Spleen (tissue), 11 donors: ENCODE data around the gene SCN8A. TPM values are rescaled to one million over a fixed set of nuclear protein-coding genes. Genes with fewer than 3 reads are reported as not detected.

Experiments
- DNase-seq: peaks from one replicate; pipeline ENCODE4 v3.0.0-alpha.2; 2020
- H3K27ac ChIP-seq, 8 donors: fragments of 200-600 bp; sonication (generic) in 7 of 8; 1 replicate in 4 of 8; 2 replicates in 4 of 8; pipeline versions ENCODE4 v1.5.0 to v1.8.0; 2016 to 2021; ENCODE audit warnings: inconsistent platforms in 4 of 8, mild to moderate bottlenecking in 4 of 8, moderate library complexity in 1 of 8
- H3K27me3 ChIP-seq, 7 donors: fragments of 200-600 bp; sonication (generic) in 6 of 7; replicated peaks in 1 of 7; 1 replicate in 4 of 7; 2 replicates in 3 of 7; pipeline versions ENCODE4 v1.5.0 to v1.8.0; 2016 to 2021; ENCODE audit warnings: inconsistent platforms in 3 of 7, mild to moderate bottlenecking in 1 of 7
- H3K36me3 ChIP-seq, 6 donors: fragments of 200-600 bp; sonication (generic) in 5 of 6; 1 replicate in 4 of 6; 2 replicates in 2 of 6; pipeline versions ENCODE4 v1.5.0 to v1.8.0; 2016 to 2021; ENCODE audit warnings: inconsistent platforms in 2 of 6
- H3K4me1 ChIP-seq, 6 donors: fragments of 200-600 bp; sonication (generic) in 5 of 6; 1 replicate in 3 of 6; 2 replicates in 3 of 6; pipeline versions ENCODE4 v1.5.0 to v1.8.0; 2016 to 2021; ENCODE audit warnings: inconsistent platforms in 3 of 6
- H3K4me3 ChIP-seq, 8 donors: fragments of 200-600 bp; sonication (generic) in 7 of 8; 1 replicate in 4 of 8; 2 replicates in 4 of 8; pipeline versions ENCODE4 v1.5.0 to v1.8.0; 2016 to 2021; ENCODE audit warnings: inconsistent platforms in 4 of 8, mild to moderate bottlenecking in 4 of 8, moderate library complexity in 2 of 8
- H3K9me3 ChIP-seq, 8 donors: fragments of 200-600 bp; sonication (generic) in 7 of 8; 1 replicate in 4 of 8; 2 replicates in 4 of 8; pipeline versions ENCODE4 v1.5.0 to v1.8.0; 2016 to 2021; ENCODE audit warnings: inconsistent platforms in 4 of 8
- POLR2A ChIP-seq, 3 donors: fragments of 450-650 bp; IDR thresholded peaks; one replicate each; pipeline ENCODE4 v1.5.1; 2017; ENCODE audit warnings: antibody characterized with exemption in 3 of 3, mild to moderate bottlenecking in 1 of 3
- POLR2AphosphoS5 ChIP-seq, 3 donors: sonication (generic); formaldehyde crosslinking; IDR thresholded peaks; one replicate each; pipeline ENCODE4 v1.5.1; 2017; ENCODE audit warnings: antibody characterized with exemption in 3 of 3
- WGBS, 5 donors: extraction: QIAGEN DNeasy Blood & Tissue Kit in 3 of 5; methylation state at CpG; one replicate each; pipeline versions ENCODE4 v1.1.5 to v1.1.7; 2013 to 2018; 5-methylcytosine and 5-hydroxymethylcytosine counted together
- intact Hi-C: fragments of 100-400 bp; cut with DNase I; formaldehyde crosslinking; loops from one replicate; pipeline ENCODE4 v1.15.0; 2023; ENCODE audit warnings: low total_unique reads
- polyA plus RNA-seq, 3 donors: library from polyadenylated mRNA; stranded (reverse); fragments of 200-250 nt; gene quantifications; one replicate each; pipeline ENCODE4 v1.2.1, GENCODE V29; 2013
- total RNA-seq, 7 donors: library from RNA; depleted of rRNA in 3 of 7; stranded (reverse); fragments of >200 nt in 3 of 7; fragmentation: NEBNext Ultra II Directional in 4 of 7; extraction: Animal tissue kit (Norgen Biotek cat#: 25700) in 4 of 7; gene quantifications; one replicate each; pipeline versions ENCODE4 v1.1.0 to v1.2.1, GENCODE V29; 2016 to 2021
- TF ChIP-seq, protein P1 (sequence below), 11 experiments: fragments of 200-600 bp in 7 of 11; fragments of 450-650 bp in 4 of 11; sonication (generic) in 4 of 11; IDR thresholded peaks in 8 of 11; conservative IDR thresholded peaks in 3 of 11; 1 replicate in 7 of 11; 2 replicates in 4 of 11; pipeline versions ENCODE4 v1.4.0 to v1.8.0; 2016 to 2021; ENCODE audit warnings: antibody characterized with exemption in 11 of 11, inconsistent platforms in 4 of 11, mild to moderate bottlenecking in 1 of 11
- donor health status: healthy with polysubstance abuse.
- donor health status: DM: no; HTN: no; CAD: no; lungs with moderate emphysema.
- donor health status: DM: no; HTN: no; CAD: no.
- donor health status: Bipolar disorder and iron deficiency.
- donor health status: healthy.
- donor health status: DM: no; HTN: no; CAD: no.
- donor health status: DM: yes; HTN: yes; CAD: no.

The SCN8A gene
- total and polyA plus RNA-seq, 10 donors = 0.17 to 4.7 (median 3.0) TPM

DNA sequence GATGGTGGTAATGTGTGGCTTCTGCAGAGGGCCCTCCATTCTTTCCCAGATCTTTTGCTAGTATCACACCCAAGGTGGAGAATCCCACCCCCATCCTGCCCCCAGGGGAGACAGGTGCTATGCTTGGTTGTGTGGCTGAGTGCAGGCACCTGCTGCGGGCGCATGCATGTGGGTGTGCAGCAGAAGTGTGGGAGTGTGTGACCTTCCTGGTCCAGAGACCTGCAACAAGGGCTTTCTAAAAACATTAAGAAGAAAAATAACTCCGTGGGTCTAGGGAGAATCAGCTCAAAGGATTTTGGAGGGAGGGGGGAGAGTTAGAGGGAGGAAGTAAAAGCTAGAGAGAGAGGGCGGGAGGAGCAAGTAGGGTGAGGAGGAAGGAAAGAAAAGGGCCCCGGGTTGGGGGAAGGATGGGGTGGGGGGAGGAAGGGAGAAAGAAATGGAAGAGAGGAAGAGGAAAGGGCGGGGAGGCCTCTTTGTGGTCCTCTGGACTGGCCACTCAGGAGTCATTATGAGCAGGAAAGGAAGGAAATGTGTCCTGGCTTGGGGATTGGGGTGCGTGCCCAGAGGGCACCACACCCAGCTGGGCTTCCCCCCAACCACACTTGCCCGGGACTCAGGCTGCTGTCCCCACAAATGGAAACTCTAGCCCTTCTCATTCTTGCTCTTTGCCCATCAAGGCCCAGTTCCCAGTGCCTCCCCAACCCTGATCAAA, 260.5 kb downstream of the SCN8A start:
- Histone ChIP-seq H3K4me1 (peaks cover 18 to 60% (median 37%) of the 10 kb centered on the region in 6 donors), H3K27ac (peak overlapping the region in 7 of 8 donors; percentile 7 to 83 (median 44)), H3K9me3 (no peaks in the 10 kb centered on the region), H3K27me3 (peaks cover 0 to 57% (median 24%) of the 10 kb centered on the region in 7 donors), H3K36me3 (no peaks in the 10 kb centered on the region), H3K4me3 (no peak overlapping the region)
- TF ChIP-seq, protein P1, sequence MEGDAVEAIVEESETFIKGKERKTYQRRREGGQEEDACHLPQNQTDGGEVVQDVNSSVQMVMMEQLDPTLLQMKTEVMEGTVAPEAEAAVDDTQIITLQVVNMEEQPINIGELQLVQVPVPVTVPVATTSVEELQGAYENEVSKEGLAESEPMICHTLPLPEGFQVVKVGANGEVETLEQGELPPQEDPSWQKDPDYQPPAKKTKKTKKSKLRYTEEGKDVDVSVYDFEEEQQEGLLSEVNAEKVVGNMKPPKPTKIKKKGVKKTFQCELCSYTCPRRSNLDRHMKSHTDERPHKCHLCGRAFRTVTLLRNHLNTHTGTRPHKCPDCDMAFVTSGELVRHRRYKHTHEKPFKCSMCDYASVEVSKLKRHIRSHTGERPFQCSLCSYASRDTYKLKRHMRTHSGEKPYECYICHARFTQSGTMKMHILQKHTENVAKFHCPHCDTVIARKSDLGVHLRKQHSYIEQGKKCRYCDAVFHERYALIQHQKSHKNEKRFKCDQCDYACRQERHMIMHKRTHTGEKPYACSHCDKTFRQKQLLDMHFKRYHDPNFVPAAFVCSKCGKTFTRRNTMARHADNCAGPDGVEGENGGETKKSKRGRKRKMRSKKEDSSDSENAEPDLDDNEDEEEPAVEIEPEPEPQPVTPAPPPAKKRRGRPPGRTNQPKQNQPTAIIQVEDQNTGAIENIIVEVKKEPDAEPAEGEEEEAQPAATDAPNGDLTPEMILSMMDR (IDR thresholded peaks at IDR 0.05 in 8 of 11, conservative IDR thresholded peaks at IDR 0.05 in 3 of 11) = no peak
- TF ChIP-seq POLR2AphosphoS5 (IDR thresholded peaks at IDR 0.05) = no peak
- no peak for TF ChIP-seq POLR2A (IDR thresholded peaks at IDR 0.05)
- DNase-seq = no peak
- WGBS, 5 donors = 16 to 34% (median 19%) methylated on average over 8 of the region's 8 CpGs
- intact Hi-C loops = no loop called here

DNA sequence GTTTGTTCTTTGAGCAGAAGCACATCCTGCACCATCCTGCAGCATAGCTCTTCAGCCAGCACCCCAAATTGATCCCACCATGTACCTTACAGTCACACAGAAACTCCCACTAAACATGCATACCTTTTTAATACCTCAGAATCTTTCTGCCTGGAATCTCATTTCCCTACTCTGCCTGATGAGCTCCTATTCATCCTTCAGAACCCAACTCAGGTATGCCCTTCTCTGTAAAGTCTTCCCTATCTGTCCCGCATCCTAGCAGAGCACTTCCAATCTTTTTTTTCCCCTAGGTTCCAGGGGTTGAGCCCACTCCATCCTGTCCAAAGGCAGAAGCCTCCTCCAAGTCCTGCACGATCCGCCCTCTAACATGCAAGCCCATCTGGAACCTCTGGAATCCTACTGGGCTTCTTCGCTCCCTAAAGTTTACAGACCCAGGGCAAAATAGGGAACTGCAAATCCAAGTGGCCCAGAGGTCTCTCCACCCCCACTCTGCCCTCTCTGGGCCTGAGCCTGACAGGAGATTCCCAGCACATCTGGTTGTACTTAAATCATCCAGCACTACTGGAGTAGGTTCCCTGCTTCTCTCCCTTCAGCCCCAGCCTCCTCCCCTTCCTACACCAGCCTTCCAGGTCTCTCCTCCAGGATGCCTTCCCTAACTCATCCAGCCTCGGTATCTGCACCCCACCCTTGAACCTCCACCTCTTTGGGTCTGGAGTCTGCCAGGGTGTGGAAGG, 261.5 kb downstream of the SCN8A start:
- TF ChIP-seq POLR2AphosphoS5 (IDR thresholded peaks at IDR 0.05) (no peak), POLR2A (IDR thresholded peaks at IDR 0.05) (no peak)
- TF ChIP-seq, protein P1 (IDR thresholded peaks at IDR 0.05 in 8 of 11, conservative IDR thresholded peaks at IDR 0.05 in 3 of 11) = no peak
- no peak for DNase-seq
- Histone ChIP-seq H3K27ac (peak overlapping the region in 3 of 8 donors; percentile 44 to 83 (median 77)), H3K9me3 (no peaks in the 10 kb centered on the region), H3K36me3 (no peaks in the 10 kb centered on the region), H3K27me3 (peaks cover 0 to 47% (median 14%) of the 10 kb centered on the region in 7 donors), H3K4me3 (no peak overlapping the region), H3K4me1 (peaks cover 11 to 50% (median 29%) of the 10 kb centered on the region in 6 donors)
- intact Hi-C loops = no loop called here
- 84 to 94% (median 91%) methylated on average over 5 of the region's 5 CpGs for WGBS, 5 donors

DNA sequence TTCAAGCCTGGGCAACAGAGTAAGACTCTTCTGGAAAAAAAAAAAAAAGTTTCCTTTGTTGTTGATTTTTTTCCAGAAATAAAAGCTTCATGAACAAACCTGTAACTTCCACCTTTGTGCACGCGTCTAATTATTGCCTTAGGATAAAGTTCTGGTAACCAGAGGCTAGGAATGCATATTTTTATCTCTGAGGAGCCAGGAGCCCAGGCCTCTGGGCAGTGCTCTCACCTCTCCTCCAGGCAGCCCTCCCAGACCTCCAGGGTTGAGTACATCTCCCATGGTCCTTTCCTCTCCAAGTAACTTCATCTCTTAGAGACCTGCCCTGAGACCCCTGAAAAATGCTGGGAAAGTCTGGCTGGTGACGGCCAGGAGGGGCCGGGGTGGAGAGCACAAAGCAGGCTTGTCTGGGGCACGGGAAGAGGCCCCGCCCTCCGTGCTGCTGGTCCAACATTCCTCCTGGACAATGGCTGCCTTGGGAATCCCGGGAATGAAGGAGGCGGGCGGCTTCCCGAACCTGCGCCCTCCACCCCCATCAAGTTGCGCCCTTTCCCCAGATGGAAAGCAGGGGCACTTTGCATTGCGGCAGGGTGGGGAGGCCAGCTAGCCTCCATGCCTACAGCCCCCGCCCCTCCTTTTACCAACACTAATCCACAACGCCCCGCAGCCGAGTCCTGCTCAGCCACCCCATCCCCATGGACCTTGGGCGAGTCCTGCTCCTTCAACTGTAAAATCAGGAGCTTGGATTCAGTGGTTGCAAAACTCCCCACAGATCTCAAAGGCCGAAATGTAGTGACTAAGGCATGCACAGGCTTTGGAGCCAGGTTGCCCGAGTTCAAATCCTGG, 264.8 kb downstream of the SCN8A start:
- intact Hi-C loops = no loop called here
- 69 to 80% (median 74%) methylated on average over 18 to 21 of the region's 21 CpGs for WGBS, 5 donors
- no peak for DNase-seq
- Histone ChIP-seq H3K4me1 (peaks cover 5 to 21% (median 9%) of the 10 kb centered on the region in 6 donors), H3K9me3 (no peaks in the 10 kb centered on the region), H3K27me3 (peaks cover 0 to 15% (median 0%) of the 10 kb centered on the region in 7 donors), H3K27ac (peak overlapping the region in 1 of 8 donors; percentile 33), H3K36me3 (no peaks in the 10 kb centered on the region), H3K4me3 (peak overlapping the region in 2 of 8 donors; percentile 17 to 30)
- TF ChIP-seq POLR2A (IDR thresholded peaks at IDR 0.05) (no peak), POLR2AphosphoS5 (IDR thresholded peaks at IDR 0.05) (peak in 1 of 3 donors; percentile 14)

DNA sequence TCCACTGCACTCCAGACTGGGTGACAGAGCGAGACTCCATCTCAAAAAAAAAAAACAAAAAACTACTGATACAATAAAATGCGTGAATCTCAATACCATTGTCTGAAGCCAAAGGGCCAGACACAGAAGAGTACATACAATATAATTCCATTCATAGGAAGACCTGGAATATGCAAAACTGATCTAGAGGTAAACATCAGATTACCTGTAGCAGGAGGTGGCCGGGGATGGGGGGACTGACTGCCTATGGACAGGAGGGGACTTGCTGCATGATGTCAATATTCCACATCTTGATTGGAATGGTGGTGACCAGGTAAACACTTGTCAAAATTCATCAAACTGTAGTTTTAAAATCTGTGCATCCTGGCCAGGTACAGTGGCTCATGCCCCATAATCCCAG, 270.0 kb downstream of the SCN8A start:
- peak; percentile 20 for DNase-seq

More for the DNA sequence above, 270.0 kb downstream of the SCN8A start:
- Histone ChIP-seq H3K4me3 (no peak overlapping the region), H3K36me3 (no peaks in the 10 kb centered on the region), H3K27me3 (peaks cover 0 to 45% (median 15%) of the 10 kb centered on the region in 7 donors), H3K9me3 (no peaks in the 10 kb centered on the region), H3K4me1 (peaks cover 4 to 21% (median 16%) of the 10 kb centered on the region in 6 donors), H3K27ac (no peak overlapping the region)
- no peak for TF ChIP-seq POLR2A (IDR thresholded peaks at IDR 0.05)
- no peak for TF ChIP-seq POLR2AphosphoS5 (IDR thresholded peaks at IDR 0.05)
- TF ChIP-seq, protein P1 (IDR thresholded peaks at IDR 0.05 in 8 of 11, conservative IDR thresholded peaks at IDR 0.05 in 3 of 11) = no peak
- 83 to 95% (median 93%) methylated on average over 3 of the region's 3 CpGs for WGBS, 5 donors
- intact Hi-C loops = no loop called here
